GM12872 (cell line): ENCODE measurements around the gene CNTNAP2.
A peak's percentile ranks its signal among the peaks of the same experiment; 100 is the strongest.

Experiments
- TF ChIP-seq, protein P1 (sequence below): IDR thresholded peaks from 3 replicates; pipeline ENCODE4 v1.5.1; 2011; ENCODE audit warnings: low read depth, mild to moderate bottlenecking, low read length, moderate library complexity; ENCODE audit not compliant: insufficient read depth

The CNTNAP2 gene

DNA sequence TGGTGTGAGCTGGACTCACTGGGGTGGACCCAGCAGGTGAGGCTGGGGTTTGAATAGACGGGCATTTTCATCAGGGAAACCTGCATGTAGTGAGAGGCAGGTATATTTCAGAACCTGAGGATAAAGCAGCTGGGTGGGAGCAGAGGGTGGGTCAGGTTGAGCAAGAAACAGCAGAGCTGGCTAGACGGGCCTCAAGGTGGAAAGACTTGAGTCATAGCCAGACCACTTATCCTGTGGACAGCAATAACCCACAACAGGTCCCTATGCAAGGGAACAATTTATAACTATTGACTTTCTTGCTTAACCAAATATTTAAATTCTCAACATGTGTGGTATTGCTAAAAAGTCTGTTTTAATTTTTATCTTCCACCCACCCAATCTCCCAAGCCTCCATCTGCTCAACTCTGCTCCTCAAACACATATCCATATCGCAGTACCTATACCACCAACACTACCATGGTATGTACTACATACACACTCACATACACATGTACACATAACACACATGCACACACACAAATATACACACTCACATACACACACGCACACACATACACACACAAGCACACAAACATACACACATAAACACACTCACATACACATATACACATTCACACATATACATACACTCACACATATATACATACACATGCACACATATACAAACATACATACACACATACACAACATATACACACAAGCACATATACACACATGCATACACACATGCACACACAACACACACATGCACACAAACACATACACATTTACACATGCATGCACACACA is 2345.0 kb downstream of the CNTNAP2 start:
- TF ChIP-seq, protein P1, sequence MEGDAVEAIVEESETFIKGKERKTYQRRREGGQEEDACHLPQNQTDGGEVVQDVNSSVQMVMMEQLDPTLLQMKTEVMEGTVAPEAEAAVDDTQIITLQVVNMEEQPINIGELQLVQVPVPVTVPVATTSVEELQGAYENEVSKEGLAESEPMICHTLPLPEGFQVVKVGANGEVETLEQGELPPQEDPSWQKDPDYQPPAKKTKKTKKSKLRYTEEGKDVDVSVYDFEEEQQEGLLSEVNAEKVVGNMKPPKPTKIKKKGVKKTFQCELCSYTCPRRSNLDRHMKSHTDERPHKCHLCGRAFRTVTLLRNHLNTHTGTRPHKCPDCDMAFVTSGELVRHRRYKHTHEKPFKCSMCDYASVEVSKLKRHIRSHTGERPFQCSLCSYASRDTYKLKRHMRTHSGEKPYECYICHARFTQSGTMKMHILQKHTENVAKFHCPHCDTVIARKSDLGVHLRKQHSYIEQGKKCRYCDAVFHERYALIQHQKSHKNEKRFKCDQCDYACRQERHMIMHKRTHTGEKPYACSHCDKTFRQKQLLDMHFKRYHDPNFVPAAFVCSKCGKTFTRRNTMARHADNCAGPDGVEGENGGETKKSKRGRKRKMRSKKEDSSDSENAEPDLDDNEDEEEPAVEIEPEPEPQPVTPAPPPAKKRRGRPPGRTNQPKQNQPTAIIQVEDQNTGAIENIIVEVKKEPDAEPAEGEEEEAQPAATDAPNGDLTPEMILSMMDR: no peak

DNA sequence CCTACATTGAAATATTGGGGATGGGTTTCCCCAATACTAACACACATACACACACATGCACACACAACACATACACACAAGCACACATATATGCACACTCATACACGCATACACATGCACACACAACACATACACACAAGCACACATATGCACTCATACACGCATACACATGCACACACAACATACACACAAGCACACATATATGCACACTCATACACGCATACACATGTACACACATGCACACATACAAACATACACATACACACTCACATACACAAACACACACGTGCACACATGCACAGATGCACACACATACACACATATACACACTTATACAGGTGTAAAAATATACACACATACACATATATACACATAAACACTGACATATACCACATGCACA is 2346.6 kb downstream of the CNTNAP2 start:
- TF ChIP-seq, protein P1: no peak

DNA sequence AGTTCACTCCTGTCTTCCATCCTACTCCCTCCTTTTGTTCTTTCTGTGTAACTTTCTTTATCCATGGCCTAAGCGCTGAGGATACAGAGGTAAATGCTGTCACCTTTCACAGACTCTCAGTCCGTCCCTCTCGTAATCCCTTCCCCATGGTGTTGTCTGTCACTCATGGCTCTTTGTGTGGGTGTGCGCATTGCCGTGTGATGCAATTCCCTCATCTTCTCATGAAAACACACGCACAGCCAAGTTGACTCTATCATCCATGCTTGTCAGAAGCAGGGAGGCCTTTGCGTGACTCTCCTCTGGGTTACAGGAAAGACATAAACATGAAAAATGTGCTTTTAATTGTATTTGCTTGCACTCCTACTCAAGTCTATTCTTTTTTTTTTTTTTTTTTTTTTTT is 2348.3 kb downstream of the CNTNAP2 start:
- TF ChIP-seq, protein P1: no peak

DNA sequence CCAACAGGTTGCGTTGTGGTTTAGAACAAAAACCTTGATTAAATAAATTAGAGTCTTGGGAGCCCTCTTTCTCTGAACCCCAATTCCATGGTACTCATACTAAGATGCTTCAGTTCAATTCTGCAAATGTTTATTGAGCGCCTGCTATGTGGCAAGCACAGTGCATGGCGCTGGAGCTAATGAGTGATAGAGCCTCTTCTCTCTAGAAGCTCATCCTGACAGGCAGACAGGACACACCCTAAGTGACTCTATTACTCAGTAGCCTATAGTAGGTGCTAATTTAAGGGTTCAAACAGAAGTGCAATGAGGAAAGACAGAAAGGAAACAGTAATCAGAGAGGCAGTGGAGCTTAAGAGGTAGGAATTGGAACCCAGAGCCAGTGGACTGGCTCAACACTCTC is 2349.5 kb downstream of the CNTNAP2 start:
- TF ChIP-seq, protein P1: no peak

DNA sequence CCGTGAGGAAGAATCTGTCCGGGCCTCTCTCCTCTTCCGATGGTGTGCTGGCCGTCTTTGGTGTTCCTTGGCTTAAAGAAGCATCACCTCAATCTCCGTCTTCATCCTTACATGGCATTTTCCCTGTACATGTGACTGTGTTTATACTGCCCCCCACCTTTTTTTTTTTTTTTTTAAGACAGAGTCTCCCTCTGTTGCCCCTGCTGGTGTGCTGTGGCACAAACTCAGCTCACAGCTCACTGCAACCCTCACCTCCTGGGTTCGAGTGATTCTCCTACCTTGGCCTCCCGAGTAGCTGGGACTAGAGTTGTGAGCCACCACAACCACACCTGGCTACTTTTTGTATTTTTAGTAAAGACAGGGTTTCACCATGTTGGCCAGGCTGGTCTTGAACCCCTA is 2352.1 kb downstream of the CNTNAP2 start:
- TF ChIP-seq, protein P1: peak; percentile 11; the same call in 1 of the 3 replicates
